DMS153 treated with DMSO at 0.1 percent for 48 hours (cell line): Measurements from ENCODE around the gene MTM1.

Source experiments
- DNase-seq: peaks from one replicate; lab custom pipeline; 2025; ENCODE audit not compliant: unreplicated experiment; lab: John Stamatoyannopoulos, UW

The MTM1 gene

GRCh38 chrX:150602296-150602695 is 33.9 kb downstream of the MTM1 start:
- DNase-seq = no peak

- DNase-seq = no peak
Observed at GRCh38 chrX:150602743-150603142, 34.3 kb downstream of the MTM1 start.

- DNase-seq = no peak
Observed at GRCh38 chrX:150605603-150606002, 37.2 kb downstream of the MTM1 start.

GRCh38 chrX:150607201-150607600 is 38.8 kb downstream of the MTM1 start:
- no peak for DNase-seq

GRCh38 chrX:150610043-150610442 is 41.6 kb downstream of the MTM1 start:
- DNase-seq = no peak

GRCh38 chrX:150610446-150610845 is 42.0 kb downstream of the MTM1 start:
- no peak for DNase-seq

- DNase-seq = no peak
Observed at GRCh38 chrX:150615356-150615755, 46.9 kb downstream of the MTM1 start.

GRCh38 chrX:150616179-150616862 is 47.9 kb downstream of the MTM1 start:
- no peak for DNase-seq

GRCh38 chrX:150616863-150617198 is 48.4 kb downstream of the MTM1 start:
- no peak for DNase-seq

- DNase-seq = no peak
Observed at GRCh38 chrX:150621652-150622051, 53.2 kb downstream of the MTM1 start.

GRCh38 chrX:150623583-150623982 is 55.2 kb downstream of the MTM1 start:
- DNase-seq = no peak

GRCh38 chrX:150625097-150625496 is 56.7 kb downstream of the MTM1 start:
- no peak for DNase-seq

- no peak for DNase-seq
Observed at GRCh38 chrX:150625875-150626274, 57.5 kb downstream of the MTM1 start.

- no peak for DNase-seq
Observed at GRCh38 chrX:150627957-150628356, 59.5 kb downstream of the MTM1 start.

- no peak for DNase-seq
Observed at GRCh38 chrX:150635952-150636351, 67.5 kb downstream of the MTM1 start.

GRCh38 chrX:150642423-150642822 is 74.0 kb downstream of the MTM1 start:
- DNase-seq = no peak

GRCh38 chrX:150643271-150643670 is 74.8 kb downstream of the MTM1 start:
- DNase-seq = no peak

GRCh38 chrX:150643958-150644357 is 75.5 kb downstream of the MTM1 start:
- DNase-seq = no peak

- no peak for DNase-seq
Observed at GRCh38 chrX:150644422-150644821, 76.0 kb downstream of the MTM1 start.

- DNase-seq = no peak
Observed at GRCh38 chrX:150647331-150647730, 78.9 kb downstream of the MTM1 start.

GRCh38 chrX:150648296-150648940 is 80.0 kb downstream of the MTM1 start:
- no peak for DNase-seq

GRCh38 chrX:150649096-150649870 is 80.9 kb downstream of the MTM1 start:
- DNase-seq = no peak
